ENCODE results near the gene TMEM150C.

GRCh38 chr4:82482387-82482786 is 79.4 kb downstream of the TMEM150C start:
- TF ChIP-seq MAZ (IDR thresholded peaks at IDR 0.05; ENCODE audit: borderline replicate concordance, low read depth, low read length) (no peak), USF2 (IDR thresholded peaks at IDR 0.05; ENCODE audit: low read depth, low read length) (no peak), CTCF (conservative IDR thresholded peaks at IDR 0.05; ENCODE audit: low read depth, low read length) (no peak), CEBPB (IDR thresholded peaks at IDR 0.05; ENCODE audit: low read depth, low read length) (no peak), POLR2A (IDR thresholded peaks at IDR 0.05; ENCODE audit: low read depth, low read length) (no peak), MAFK (IDR thresholded peaks at IDR 0.05; ENCODE audit: low read depth, low read length) (no peak), BHLHE40 (IDR thresholded peaks at IDR 0.05; ENCODE audit: low read depth, low read length) (no peak), SMC3 (IDR thresholded peaks at IDR 0.05; ENCODE audit: low read depth, low read length) (no peak), RCOR1 (IDR thresholded peaks at IDR 0.05; ENCODE audit: insufficient replicate concordance, low read length) (no peak), ELK1 (IDR thresholded peaks at IDR 0.05; ENCODE audit: borderline replicate concordance, low read depth, low read length) (no peak), CHD1 (IDR thresholded peaks at IDR 0.05; ENCODE audit: low read depth, low read length) (no peak)
